ENCODE results near the gene QRFP. TPM values are rescaled to one million over a fixed set of nuclear protein-coding genes. Genes with fewer than 3 reads are reported as not detected.

Gene QRFP
- total RNA-seq, 1 donor from 2014 or later, result not detected

DNA sequence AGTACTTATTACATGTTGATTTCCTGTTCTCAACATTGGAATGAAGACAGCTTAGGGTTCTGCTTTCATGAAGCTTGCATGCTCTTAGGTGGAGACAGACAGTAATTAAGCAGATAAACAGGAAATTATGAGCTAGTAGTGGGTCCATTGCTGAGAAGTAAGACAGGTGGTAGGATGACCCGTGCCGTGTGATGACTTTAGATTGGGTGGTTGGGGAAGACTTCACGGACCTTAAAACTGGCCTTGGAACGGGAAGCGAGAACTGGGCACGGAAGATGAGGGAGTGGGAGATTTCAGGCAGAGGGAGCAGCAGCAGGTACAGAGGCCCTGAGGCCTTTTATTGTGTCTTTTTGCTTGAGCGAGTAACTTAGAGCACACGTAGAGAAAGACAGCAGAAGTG lies 34.4 kb downstream of the QRFP start:
- intact Hi-C loops (cut with DNase I), result loop anchor here (2.0 kb wide), 1 partner anchor 149 kb away; no protein-coding TSS in a partner anchor
- Histone ChIP-seq H3K4me3 (no peak overlapping the region), H3K36me3 (peaks cover 24 to 29% of the 10 kb centered on the region in 2 donors), H3K27ac (peak overlapping the region; percentile 65 to 69), H3K4me1 (peaks cover 17 to 52% of the 10 kb centered on the region in 2 donors), H3K27me3 (no peaks in the 10 kb centered on the region), H3K9me3 (no peaks in the 10 kb centered on the region)
- DNase-seq (ENCODE audit: low spot score in 2 of 2), result no peak
- no peak for TF ChIP-seq CTCF (IDR thresholded peaks at IDR 0.05)

- Histone ChIP-seq H3K27ac (peak overlapping the region; percentile 65 to 69), H3K9me3 (no peaks in the 10 kb centered on the region)
- intact Hi-C loops (cut with DNase I), result loop anchor here (2.0 kb wide), 2 partner anchors 81 to 149 kb away; no protein-coding TSS in a partner anchor
Measured at GRCh38 chr9:130861372-130862180, 35.0 kb downstream of the QRFP start.

DNA sequence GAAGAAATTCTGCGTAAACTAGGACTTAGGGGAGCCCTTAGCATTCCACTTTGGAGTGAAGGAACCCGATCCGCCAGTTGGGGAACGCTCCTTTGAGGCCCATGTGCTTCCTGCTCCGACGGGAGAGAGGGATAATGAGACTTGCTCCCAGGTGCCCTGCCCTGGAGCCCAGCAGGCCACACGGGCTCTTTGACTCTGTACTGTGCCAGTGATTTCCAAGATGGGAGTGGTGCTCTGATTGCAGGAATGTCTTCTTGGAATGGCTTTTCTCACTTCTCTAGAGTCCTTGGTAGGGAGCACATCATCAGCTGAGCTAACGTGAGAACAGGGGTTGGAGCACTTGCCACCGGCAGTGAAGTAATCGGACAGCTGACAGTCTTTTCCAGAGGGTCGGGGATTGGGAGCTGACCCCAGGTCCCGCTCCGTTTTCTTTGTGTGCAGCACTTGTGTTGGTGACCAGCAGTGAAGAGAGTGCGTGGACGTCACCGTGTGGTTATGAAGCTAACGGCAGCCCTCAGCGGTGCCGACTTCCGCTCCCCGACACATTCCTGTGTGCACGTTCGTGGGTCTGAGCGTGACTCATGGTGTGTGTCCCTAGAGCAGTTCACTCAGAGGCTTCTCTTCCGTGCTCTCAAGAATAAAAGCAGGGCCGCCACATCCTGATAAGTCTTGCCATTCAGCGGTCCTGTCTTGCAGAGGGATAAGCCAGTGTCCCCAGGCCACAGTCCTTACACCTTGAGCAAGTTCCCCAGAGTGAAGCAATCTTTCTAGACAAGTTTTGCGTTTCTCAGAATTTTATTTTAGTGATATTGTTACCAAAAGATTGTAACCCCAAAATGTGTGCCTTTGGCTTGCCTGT lies 35.9 kb downstream of the QRFP start:
- intact Hi-C loops (cut with DNase I), result loop anchor here (1.0 to 2.0 kb wide), 4 partner anchors 13 to 89 kb away; partner anchors contain the start of gene ABL1
- peak overlapping the region in 1 of 2 donors; percentile 4 for H3K4me3 ChIP-seq
- H3K36me3 ChIP-seq, result peaks cover 33 to 44% of the 10 kb centered on the region in 2 donors
- H3K4me1 ChIP-seq, result peaks cover 17 to 45% of the 10 kb centered on the region in 2 donors
- H3K9me3 ChIP-seq, result no peaks in the 10 kb centered on the region
- peak; percentile 70 to 95 for DNase-seq (ENCODE audit: low spot score in 2 of 2)
- peak overlapping the region; percentile 65 to 80 for H3K27ac ChIP-seq
- no peaks in the 10 kb centered on the region for H3K27me3 ChIP-seq
- TF ChIP-seq CTCF (IDR thresholded peaks at IDR 0.05), result peak; percentile 60 to 68 (median 62)

More at GRCh38 chr9:130861372-130862180, 35.0 kb downstream of the QRFP start:
- TF ChIP-seq CTCF (IDR thresholded peaks at IDR 0.05), result no peak
- Histone ChIP-seq H3K4me1 (peaks cover 17 to 48% of the 10 kb centered on the region in 2 donors), H3K36me3 (peaks cover 25 to 35% of the 10 kb centered on the region in 2 donors), H3K27me3 (no peaks in the 10 kb centered on the region), H3K4me3 (no peak overlapping the region)
- no peak for DNase-seq (ENCODE audit: low spot score in 2 of 2)

- TF ChIP-seq CTCF (IDR thresholded peaks at IDR 0.05), result no peak
- H3K4me3 ChIP-seq, result peak overlapping the region in 1 of 2 donors; percentile 26
- peaks cover 17 to 45% of the 10 kb centered on the region in 2 donors for H3K4me1 ChIP-seq
- DNase-seq (ENCODE audit: low spot score in 2 of 2), result no peak
- H3K27ac ChIP-seq, result peak overlapping the region; percentile 77 to 80
- H3K36me3 ChIP-seq, result peaks cover 37 to 46% of the 10 kb centered on the region in 2 donors
- intact Hi-C loops (cut with DNase I), result no loop called here
- H3K9me3 ChIP-seq, result no peaks in the 10 kb centered on the region
- H3K27me3 ChIP-seq, result no peaks in the 10 kb centered on the region
Measured at GRCh38 chr9:130858739-130859705, 37.6 kb downstream of the QRFP start.

All from ascending aorta (tissue), 2 donors.